Naive thymus-derived CD4-positive, alpha-beta T cell (primary cell): Measurements from ENCODE around the gene CCDC190. TPM values are rescaled to one million over a fixed set of nuclear protein-coding genes. Genes with fewer than 3 reads are reported as not detected.
"Not testable (repeated sequence)": the region's sequence is repeated elsewhere in the genome, so short reads cannot be mapped to it uniquely, and the experiment has no call there.

Experiments used
- ATAC-seq: fragments of 150-1000 bp; cut with Tn5 transposase; 2 replicates; pipeline ENCODE4 v1.10.0; 2021; ENCODE audit warnings: mild to moderate bottlenecking, moderate library complexity
- CTCF ChIA-PET: fragments of 350-600 bp; sonication (Branson Sonifier 250); formaldehyde crosslinking; loops from one replicate; lab custom pipeline; 2021; ENCODE audit warnings: antibody characterized with exemption; lab: Charles Lee
- POLR2A ChIA-PET: fragments of 350-600 bp; sonication (Branson Sonifier 250); formaldehyde crosslinking; loops from one replicate; lab custom pipeline; 2021; ENCODE audit warnings: antibody characterized with exemption, inconsistent platforms; lab: Charles Lee
- DNase-seq, 9 donors: peaks; one replicate each; pipeline versions ENCODE4 v3.0.0 to v3.0.0-alpha.2; 2020 to 2022; ENCODE audit warnings: mixed read lengths in 1 of 9
- H3K27ac ChIP-seq: one replicate; pipeline ENCODE4 v1.7.0; 2013; ENCODE audit warnings: mild to moderate bottlenecking, low read depth, low read length, moderate library complexity
- H3K27me3 ChIP-seq, 2 donors: one replicate each; pipeline ENCODE4 v1.7.0; 2013; ENCODE audit warnings: low read length in 2 of 2, mild to moderate bottlenecking in 2 of 2, moderate library complexity in 2 of 2; ENCODE audit not compliant: control insufficient read depth in 2 of 2, insufficient read depth in 2 of 2
- H3K36me3 ChIP-seq, 3 experiments: 1 replicate in 2 of 3; 2 replicates in 1 of 3; pipeline ENCODE4 v1.7.0; 2013; ENCODE audit warnings: low read length in 3 of 3, mild to moderate bottlenecking in 3 of 3, moderate library complexity in 1 of 3; ENCODE audit not compliant: insufficient read depth in 3 of 3, control insufficient read depth in 2 of 3
- H3K4me1 ChIP-seq, 2 donors: one replicate each; pipeline ENCODE4 v1.7.0; 2013; ENCODE audit warnings: low read length in 2 of 2, mild to moderate bottlenecking in 2 of 2, moderate library complexity in 1 of 2; ENCODE audit not compliant: control insufficient read depth in 2 of 2, insufficient read depth in 2 of 2
- H3K4me3 ChIP-seq: 2 replicates; pipeline ENCODE4 v1.7.0; 2013; ENCODE audit warnings: mild to moderate bottlenecking, low read length
- H3K9me3 ChIP-seq, 3 experiments: 1 replicate in 2 of 3; 2 replicates in 1 of 3; pipeline ENCODE4 v1.7.0; 2013; ENCODE audit warnings: low read length in 3 of 3; ENCODE audit not compliant: control insufficient read depth in 2 of 3
- H3K27ac Mint-ChIP-seq, 9 donors: one replicate each; pipeline ENCODE4 v1.8.0; 2020 to 2022; ENCODE audit warnings: mixed read lengths in 9 of 9, mild to moderate bottlenecking in 8 of 9, moderate library complexity in 5 of 9, inconsistent platforms in 2 of 9
- H3K27me3 Mint-ChIP-seq, 5 donors: one replicate each; pipeline ENCODE4 v1.8.0; 2021 to 2022; ENCODE audit warnings: mixed read lengths in 5 of 5, mild to moderate bottlenecking in 1 of 5
- H3K36me3 Mint-ChIP-seq, 5 donors: one replicate each; pipeline ENCODE4 v1.8.0; 2020 to 2022; ENCODE audit warnings: mixed read lengths in 5 of 5, mild to moderate bottlenecking in 3 of 5, inconsistent platforms in 1 of 5
- H3K4me1 Mint-ChIP-seq, 7 donors: one replicate each; pipeline ENCODE4 v1.8.0; 2020 to 2022; ENCODE audit warnings: mixed read lengths in 7 of 7, mild to moderate bottlenecking in 3 of 7, inconsistent platforms in 1 of 7
- H3K4me3 Mint-ChIP-seq, 10 donors: one replicate each; pipeline ENCODE4 v1.8.0; 2020 to 2022; ENCODE audit warnings: mild to moderate bottlenecking in 10 of 10, mixed read lengths in 10 of 10, moderate library complexity in 6 of 10, inconsistent platforms in 2 of 10
- H3K9me3 Mint-ChIP-seq, 11 donors: one replicate each; pipeline ENCODE4 v1.8.0; 2020 to 2022; ENCODE audit warnings: mixed read lengths in 11 of 11, mild to moderate bottlenecking in 4 of 11, inconsistent platforms in 1 of 11, moderate library complexity in 1 of 11
- intact Hi-C, 2 donors: fragments of 100-400 bp; cut with micrococcal nuclease; formaldehyde crosslinking; loops; one replicate each; pipeline ENCODE4 v1.15.1; 2023
- polyA plus RNA-seq, 2 donors: library from polyadenylated mRNA; unstranded; fragments of 300-500 nt; fragmentation: Illumina TruSeq; gene quantifications; one replicate each; pipeline ENCODE4 v1.2.3, GENCODE V29; 2021
- total RNA-seq, 6 experiments: library from RNA in 5 of 6; stranded (reverse) in 5 of 6; gene quantifications; 1 replicate in 5 of 6; 2 replicates in 1 of 6; pipeline ENCODE4 v1.2.3 and lab custom pipeline; 2021 to 2026

Gene CCDC190
- total and polyA plus RNA-seq, 7 experiments from 2014 or later, result not detected

DNA sequence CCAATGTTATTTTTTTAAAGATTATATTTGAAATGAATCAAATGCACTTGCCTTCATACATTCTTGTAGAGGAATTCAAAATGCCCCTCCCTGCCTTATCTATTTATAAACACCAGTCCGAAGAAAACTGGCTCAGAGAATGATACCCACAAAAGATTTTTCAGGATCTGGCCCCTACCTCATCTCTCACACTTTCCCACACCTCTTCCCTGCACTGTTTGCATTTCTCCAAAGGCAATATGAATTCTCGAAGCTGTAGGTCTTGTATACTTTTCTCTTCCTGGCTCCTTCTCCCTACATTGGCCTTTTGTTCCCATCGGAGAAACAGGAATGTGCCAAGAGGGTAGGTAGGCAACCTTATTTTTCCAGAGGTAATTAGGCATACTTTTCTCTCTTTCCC, 12.0 kb upstream of the CCDC190 start:
- POLR2A ChIA-PET, result no interaction called here
- no peak for DNase-seq
- Mint-ChIP-seq H3K4me1 (no peaks in the 10 kb centered on the region), H3K4me3 (no peak overlapping the region), H3K27ac (no peak overlapping the region), H3K9me3 (peaks cover 0 to 32% (median 15%) of the 10 kb centered on the region in 11 donors), H3K27me3 (peaks cover 25 to 63% (median 40%) of the 10 kb centered on the region in 5 donors), H3K36me3 (peaks cover 0 to 5% (median 0%) of the 10 kb centered on the region in 5 donors)
- ATAC-seq, result no peak
- Histone ChIP-seq H3K27ac (no peak overlapping the region), H3K4me1 (no peaks in the 10 kb centered on the region), H3K27me3 (no peaks in the 10 kb centered on the region), H3K4me3 (no peak overlapping the region), H3K9me3 (no peaks in the 10 kb centered on the region), H3K36me3 (no peaks in the 10 kb centered on the region)
- CTCF ChIA-PET, result no interaction called here
- intact Hi-C loops, result no loop called here

GRCh38 chr1:162871417-162871816, 10.4 kb upstream of the CCDC190 start:
- DNase-seq, H3K4me3 Mint-ChIP-seq, H3K27me3 ChIP-seq, H3K36me3 ChIP-seq, H3K36me3 Mint-ChIP-seq, ATAC-seq, intact Hi-C loops, H3K4me1 ChIP-seq, POLR2A ChIA-PET, H3K4me1 Mint-ChIP-seq, H3K4me3 ChIP-seq, H3K27ac Mint-ChIP-seq, H3K27ac ChIP-seq, H3K9me3 ChIP-seq, CTCF ChIA-PET: not testable (repeated sequence)
- H3K9me3 Mint-ChIP-seq, result peaks cover 0 to 32% (median 15%) of the 10 kb centered on the region in 11 donors
- peaks cover 23 to 56% (median 34%) of the 10 kb centered on the region in 5 donors for H3K27me3 Mint-ChIP-seq

DNA sequence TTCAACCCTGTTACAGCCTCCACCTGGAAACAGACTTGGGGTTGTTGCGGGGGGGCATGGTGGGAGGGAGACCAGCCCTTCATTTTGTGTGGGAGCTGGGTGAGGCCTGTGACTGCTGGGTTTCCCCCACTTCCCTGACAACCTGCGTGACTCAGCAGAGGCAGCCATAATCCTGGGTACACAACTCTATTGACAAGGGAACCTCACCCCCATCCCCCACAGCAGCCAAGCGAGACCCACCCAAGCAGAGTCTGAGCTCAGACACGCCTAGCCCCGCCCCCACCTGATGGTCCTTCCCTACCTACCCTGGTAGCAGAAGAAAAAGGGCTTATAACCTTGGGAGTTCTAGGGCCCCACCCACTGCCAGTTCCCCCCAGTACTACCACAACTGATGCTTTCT, 8.0 kb upstream of the CCDC190 start:
- peaks cover 0 to 4% of the 10 kb centered on the region in 2 donors for H3K27me3 ChIP-seq
- H3K27ac Mint-ChIP-seq, result no peak overlapping the region
- no peaks in the 10 kb centered on the region for H3K36me3 ChIP-seq
- no peak overlapping the region for H3K4me3 ChIP-seq
- H3K9me3 Mint-ChIP-seq, result peaks cover 0 to 32% (median 15%) of the 10 kb centered on the region in 11 donors
- no peaks in the 10 kb centered on the region for H3K4me1 ChIP-seq
- intact Hi-C loops, result no loop called here
- DNase-seq (no peak), ATAC-seq (no peak)
- no peak overlapping the region for H3K27ac ChIP-seq
- peaks cover 0 to 5% (median 0%) of the 10 kb centered on the region in 5 donors for H3K36me3 Mint-ChIP-seq
- H3K4me3 Mint-ChIP-seq, result no peak overlapping the region
- H3K9me3 ChIP-seq, result no peaks in the 10 kb centered on the region
- ChIA-PET POLR2A (no interaction called here), CTCF (no interaction called here)
- H3K27me3 Mint-ChIP-seq, result peaks cover 21 to 53% (median 28%) of the 10 kb centered on the region in 5 donors
- H3K4me1 Mint-ChIP-seq, result no peaks in the 10 kb centered on the region

GRCh38 chr1:162861625-162862024, 650 bp upstream of the CCDC190 start:
- no peak for DNase-seq
- Histone ChIP-seq H3K36me3 (no peaks in the 10 kb centered on the region), H3K4me3 (no peak overlapping the region), H3K9me3 (no peaks in the 10 kb centered on the region), H3K27me3 (peaks cover 0 to 4% of the 10 kb centered on the region in 2 donors), H3K4me1 (no peaks in the 10 kb centered on the region), H3K27ac (no peak overlapping the region)
- Mint-ChIP-seq H3K4me1 (no peaks in the 10 kb centered on the region), H3K4me3 (no peak overlapping the region), H3K9me3 (no peaks in the 10 kb centered on the region), H3K36me3 (peaks cover 0 to 4% (median 0%) of the 10 kb centered on the region in 5 donors), H3K27me3 (peaks cover 20 to 32% (median 28%) of the 10 kb centered on the region in 5 donors), H3K27ac (no peak overlapping the region)
- ChIA-PET POLR2A (no interaction called here), CTCF (no interaction called here)
- ATAC-seq, result no peak
- intact Hi-C loops, result no loop called here

GRCh38 chr1:162859191-162859590, 1.8 kb downstream of the CCDC190 start:
- Mint-ChIP-seq H3K36me3 (peaks cover 0 to 4% (median 0%) of the 10 kb centered on the region in 5 donors), H3K27me3 (peaks cover 17 to 23% (median 20%) of the 10 kb centered on the region in 5 donors), H3K4me3 (no peak overlapping the region), H3K9me3 (no peaks in the 10 kb centered on the region), H3K4me1 (peaks cover 0 to 2% (median 0%) of the 10 kb centered on the region in 7 donors), H3K27ac (no peak overlapping the region)
- intact Hi-C loops, result no loop called here
- CTCF ChIA-PET, result interaction anchor here (2.4 kb wide), 1 partner anchor 456 kb away, joined by 6 read pairs; no protein-coding TSS in a partner anchor
- ATAC-seq, result no peak
- Histone ChIP-seq H3K36me3 (no peaks in the 10 kb centered on the region), H3K4me3 (no peak overlapping the region), H3K27ac (no peak overlapping the region), H3K27me3 (no peaks in the 10 kb centered on the region), H3K9me3 (no peaks in the 10 kb centered on the region), H3K4me1 (no peaks in the 10 kb centered on the region)
- no peak for DNase-seq
- POLR2A ChIA-PET, result no interaction called here

DNA sequence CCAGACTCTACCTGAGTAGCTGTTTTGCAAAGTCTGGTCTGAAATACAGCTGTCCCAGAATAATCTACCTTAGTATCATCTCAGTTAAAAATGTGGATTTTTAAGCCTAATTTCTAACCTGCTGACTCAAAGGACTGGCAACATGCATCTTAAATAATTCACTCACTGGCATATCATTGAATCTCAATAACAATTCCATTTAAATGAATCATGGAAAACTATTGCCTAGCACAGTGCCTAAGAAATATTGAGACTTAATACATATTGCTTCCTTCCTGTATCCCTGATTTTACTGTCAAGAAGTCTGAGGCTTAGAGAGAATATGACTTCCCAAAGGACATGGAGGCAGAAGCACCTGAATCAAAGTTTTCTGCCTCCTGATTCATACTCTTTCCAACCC, 3.1 kb downstream of the CCDC190 start:
- no peaks in the 10 kb centered on the region for H3K9me3 Mint-ChIP-seq
- no peak overlapping the region for H3K4me3 ChIP-seq
- H3K36me3 Mint-ChIP-seq, result peaks cover 0 to 4% (median 0%) of the 10 kb centered on the region in 5 donors
- H3K4me3 Mint-ChIP-seq, result no peak overlapping the region
- no peak for ATAC-seq
- H3K27ac ChIP-seq, result no peak overlapping the region
- H3K27me3 Mint-ChIP-seq, result peaks cover 9 to 18% (median 14%) of the 10 kb centered on the region in 5 donors
- peaks cover 0 to 4% (median 0%) of the 10 kb centered on the region in 7 donors for H3K4me1 Mint-ChIP-seq
- no peaks in the 10 kb centered on the region for H3K9me3 ChIP-seq
- no peaks in the 10 kb centered on the region for H3K27me3 ChIP-seq
- ChIA-PET POLR2A (no interaction called here), CTCF (no interaction called here)
- no peaks in the 10 kb centered on the region for H3K36me3 ChIP-seq
- H3K27ac Mint-ChIP-seq, result no peak overlapping the region
- intact Hi-C loops, result no loop called here
- H3K4me1 ChIP-seq, result no peaks in the 10 kb centered on the region
- DNase-seq, result no peak

GRCh38 chr1:162856260-162856659, 4.7 kb downstream of the CCDC190 start:
- DNase-seq (no peak), ATAC-seq (no peak)
- intact Hi-C loops, result no loop called here
- no peak overlapping the region for H3K27ac Mint-ChIP-seq
- H3K36me3 Mint-ChIP-seq, result no peaks in the 10 kb centered on the region
- no peaks in the 10 kb centered on the region for H3K36me3 ChIP-seq
- no peak overlapping the region for H3K4me3 ChIP-seq
- no peaks in the 10 kb centered on the region for H3K4me1 ChIP-seq
- no peaks in the 10 kb centered on the region for H3K27me3 ChIP-seq
- peaks cover 2 to 12% (median 7%) of the 10 kb centered on the region in 5 donors for H3K27me3 Mint-ChIP-seq
- no peaks in the 10 kb centered on the region for H3K9me3 Mint-ChIP-seq
- CTCF ChIA-PET, result interaction anchor here (1.0 kb wide), 1 partner anchor 459 kb away, joined by 4 read pairs; no protein-coding TSS in a partner anchor
- no peaks in the 10 kb centered on the region for H3K9me3 ChIP-seq
- H3K4me3 Mint-ChIP-seq, result no peak overlapping the region
- H3K27ac ChIP-seq, result no peak overlapping the region
- peaks cover 0 to 4% (median 0%) of the 10 kb centered on the region in 7 donors for H3K4me1 Mint-ChIP-seq
- POLR2A ChIA-PET, result no interaction called here
